A549 (cell line): ENCODE measurements around the gene YKT6. TPM values are rescaled to one million over a fixed set of nuclear protein-coding genes. Genes with fewer than 3 reads are reported as not detected.

Experiments used
- ATAC-seq, 2 experiments: fragments of 200-7000 bp in 1 of 2; fragments of >200 bp in 1 of 2; cut with Nextera tagmentation in 1 of 2; cut with Tn5 transposase in 1 of 2; 3 replicates each; pipeline versions ENCODE4 v1.8.0 to v1.9.1; 2018 to 2020; ENCODE audit warnings: mild to moderate bottlenecking in 1 of 2, moderate library complexity in 1 of 2
- CTCF ChIA-PET: fragments of 300-600 bp; sonication (Branson Sonifier 250); formaldehyde crosslinking; extraction: SDS; loops from one replicate; lab custom pipeline; 2021; ENCODE audit warnings: antibody characterized with exemption, inconsistent platforms; lab: Yijun Ruan, JAX
- POLR2A ChIA-PET: fragments of 350-600 bp; formaldehyde crosslinking; extraction: SDS; loops from one replicate; lab custom pipeline; 2021; ENCODE audit warnings: antibody characterized with exemption, inconsistent platforms; lab: Yijun Ruan, JAX
- DNase-seq, 2 experiments: peaks; one replicate each; pipeline versions ENCODE4 v3.0.0 to v3.0.0-alpha.2; 2011 to 2016; ENCODE audit warnings: low read depth in 1 of 2, low spot score in 1 of 2
- FAIRE-seq: peaks from 2 replicates; lab custom pipeline; 2011; peaks lifted over from hg19 to GRCh38; lab: Jason Lieb, UNC
- H3K27ac ChIP-seq, 2 experiments: fragments of >200 bp; sonication (Bioruptor Twin); formaldehyde crosslinking; 3 replicates each; pipeline ENCODE4 v1.5.1; 2016 to 2017
- H3K4me1 ChIP-seq: fragments of >200 bp; sonication (Bioruptor Twin); formaldehyde crosslinking; 3 replicates; pipeline ENCODE4 v1.6.1; 2016
- H3K4me2 ChIP-seq: fragments of >200 bp; sonication (Bioruptor Twin); formaldehyde crosslinking; 3 replicates; pipeline ENCODE4 v1.6.1; 2016
- H3K4me3 ChIP-seq: fragments of >200 bp; sonication (Bioruptor Twin); formaldehyde crosslinking; 3 replicates; pipeline ENCODE4 v1.5.1; 2016
- H3K9me3 ChIP-seq: fragments of >200 bp; sonication (Bioruptor Twin); formaldehyde crosslinking; 3 replicates; pipeline ENCODE4 v1.6.1; 2016
- ATOH8 ChIP-seq: fragments of 250-450 bp; sonication (Bioruptor Pico); IDR thresholded peaks from 2 replicates; pipeline ENCODE4 v1.5.0; 2020; ENCODE audit warnings: low read depth, mild to moderate bottlenecking, moderate library complexity
- CBX2 ChIP-seq: fragments of 200-600 bp; sonication (generic); IDR thresholded peaks from 2 replicates; pipeline ENCODE4 v1.6.1; 2016; ENCODE audit warnings: low read depth, mild to moderate bottlenecking, borderline replicate concordance
- CBX8 ChIP-seq: fragments of 200-600 bp; sonication (generic); IDR thresholded peaks from 2 replicates; pipeline ENCODE4 v1.6.1; 2016
- CEBPB ChIP-seq, 2 experiments: fragments of >200 bp in 1 of 2; sonication (Bioruptor Twin) in 1 of 2; formaldehyde crosslinking in 1 of 2; IDR thresholded peaks; 2 replicates each; pipeline ENCODE4 v1.6.1; 2012 to 2016
- E2F6 ChIP-seq: IDR thresholded peaks from 2 replicates; pipeline ENCODE4 v1.6.1; 2012; ENCODE audit warnings: low read depth, borderline replicate concordance
- EHF ChIP-seq: fragments of 250-450 bp; sonication (Bioruptor Pico); IDR thresholded peaks from 2 replicates; pipeline ENCODE4 v1.5.0; 2020; ENCODE audit warnings: mild to moderate bottlenecking
- ELK1 ChIP-seq: fragments of 150-350 bp; IDR thresholded peaks from 2 replicates; pipeline ENCODE4 v1.6.1; 2014; ENCODE audit warnings: low read depth, mild to moderate bottlenecking, low read length
- EP300 ChIP-seq, 2 experiments: fragments of >200 bp; sonication (Bioruptor Twin); formaldehyde crosslinking; IDR thresholded peaks; 2 replicates in 1 of 2; 3 replicates in 1 of 2; pipeline ENCODE4 v1.6.1; 2016 to 2017
- FOXS1 ChIP-seq: fragments of 250-450 bp; sonication (Bioruptor Pico); IDR thresholded peaks from 2 replicates; pipeline ENCODE4 v1.5.0; 2020; ENCODE audit warnings: mild to moderate bottlenecking, moderate library complexity
- HOXB5 ChIP-seq: fragments of 250-450 bp; sonication (Bioruptor Pico); IDR thresholded peaks from 2 replicates; pipeline ENCODE4 v1.5.0; 2020; ENCODE audit warnings: mild to moderate bottlenecking, moderate library complexity
- JUNB ChIP-seq: fragments of >200 bp; sonication (Bioruptor Twin); formaldehyde crosslinking; IDR thresholded peaks from 2 replicates; pipeline ENCODE4 v1.6.1; 2016
- KDM5A ChIP-seq: fragments of 200-600 bp; sonication (generic); IDR thresholded peaks from 2 replicates; pipeline ENCODE4 v1.6.1; 2016; ENCODE audit warnings: antibody characterized with exemption, mild to moderate bottlenecking
- MAFK ChIP-seq: fragments of 450-650 bp; IDR thresholded peaks from 2 replicates; pipeline ENCODE4 v1.6.1; 2014; ENCODE audit not compliant: partially characterized antibody
- MAX ChIP-seq: IDR thresholded peaks from 2 replicates; pipeline ENCODE4 v1.6.1; 2012
- MYC ChIP-seq: IDR thresholded peaks from 2 replicates; pipeline ENCODE4 v1.6.1; 2012; ENCODE audit warnings: mild to moderate bottlenecking, inconsistent platforms, low read length, improper control_type of control experiment, borderline replicate concordance
- PHF8 ChIP-seq: fragments of 200-600 bp; sonication (generic); IDR thresholded peaks from 2 replicates; pipeline ENCODE4 v1.6.1; 2016; ENCODE audit warnings: low read depth, mild to moderate bottlenecking, antibody characterized with exemption, moderate library complexity, borderline replicate concordance
- RAD21 ChIP-seq, 2 experiments: fragments of >200 bp in 1 of 2; sonication (Bioruptor Twin) in 1 of 2; formaldehyde crosslinking in 1 of 2; IDR thresholded peaks in 1 of 2; conservative IDR thresholded peaks in 1 of 2; 2 replicates in 1 of 2; 3 replicates in 1 of 2; pipeline ENCODE4 v1.6.1; 2012 to 2018; ENCODE audit warnings: inconsistent platforms in 1 of 2
- RARB ChIP-seq: fragments of 250-450 bp; sonication (Bioruptor Pico); IDR thresholded peaks from 2 replicates; pipeline ENCODE4 v1.8.0; 2021; ENCODE audit warnings: mild to moderate bottlenecking, moderate library complexity
- RCOR1 ChIP-seq: fragments of 150-350 bp; IDR thresholded peaks from 2 replicates; pipeline ENCODE4 v1.6.1; 2014; ENCODE audit warnings: antibody characterized with exemption, low read length, low read depth
- TFCP2L1 ChIP-seq: fragments of 250-450 bp; sonication (Bioruptor Pico); IDR thresholded peaks from 2 replicates; pipeline ENCODE4 v1.5.0; 2021; ENCODE audit warnings: mild to moderate bottlenecking
- TP53 ChIP-seq: fragments of 250-450 bp; sonication (Bioruptor Pico); IDR thresholded peaks from 2 replicates; pipeline ENCODE4 v1.5.0; 2021; ENCODE audit warnings: mild to moderate bottlenecking, moderate library complexity
- USF2 ChIP-seq: fragments of 450-650 bp; IDR thresholded peaks from 2 replicates; pipeline ENCODE4 v1.6.1; 2014; ENCODE audit warnings: antibody characterized with exemption
- ZC3H11A ChIP-seq: fragments of 450-650 bp; IDR thresholded peaks from 2 replicates; pipeline ENCODE4 v1.6.1; 2014; ENCODE audit warnings: antibody characterized with exemption, mild to moderate bottlenecking
- ZFP36 ChIP-seq: fragments of 450-650 bp; IDR thresholded peaks from 2 replicates; pipeline ENCODE4 v1.6.1; 2014; ENCODE audit warnings: borderline replicate concordance; ENCODE audit not compliant: partially characterized antibody
- ZNF302 ChIP-seq: fragments of 250-450 bp; sonication (Bioruptor Pico); IDR thresholded peaks from 2 replicates; pipeline ENCODE4 v1.9.0; 2021; ENCODE audit warnings: inconsistent platforms, mild to moderate bottlenecking, moderate library complexity
- WGBS: methylation state at CpG from one replicate; pipeline ENCODE4 v1.1.6; 2017; ENCODE audit errors: missing lambda C conversion rate; 5-methylcytosine and 5-hydroxymethylcytosine counted together
- polyA plus RNA-seq, 4 experiments: library from polyadenylated mRNA; depleted of rRNA in 3 of 4; stranded (reverse); fragments of >200 nt; fragmentation: RNase III in 1 of 4; extraction: RNeasy Plus Mini Kit Qiagen cat#74134 plus additional on column Dnase treatment in 1 of 4; gene quantifications; 2 replicates in 3 of 4; 3 replicates in 1 of 4; pipeline ENCODE4 v1.2.3, GENCODE V29; 2011 to 2017

Gene YKT6
- polyA plus RNA-seq, 2 of the 4 experiments (the other 2 are of a cell fraction): 113 to 130 TPM

- Histone ChIP-seq H3K4me2 (no peak overlapping the region), H3K27ac (no peak overlapping the region), H3K4me3 (no peak overlapping the region), H3K9me3 (no peaks in the 10 kb centered on the region), H3K4me1 (no peaks in the 10 kb centered on the region)
- peak in 1 of 2 experiments; percentile 55; a peak in 3 of 6 replicates for ATAC-seq
- POLR2A ChIA-PET: no interaction called here
- no peak for TF ChIP-seq HOXB5 (CRISPR knock-in tag)
- no peak for TF ChIP-seq ATOH8 (CRISPR knock-in tag)
- TF ChIP-seq ELK1: no peak
- 0 out of 2 replicates have a peak, but pooled peaks have one; percentile 10 for TF ChIP-seq USF2
- TF ChIP-seq JUNB: no peak
- DNase-seq: no peak
- WGBS: 65% methylated on average over 7 of the region's 7 CpGs
- CTCF ChIA-PET: interaction anchor here (0.8 to 5.8 kb wide), 5 partner anchors 10 to 121 kb away, joined by 3 to 52 read pairs (median 3); no protein-coding TSS in a partner anchor
- FAIRE-seq: no peak
These were observed 7.6 kb upstream of the YKT6 start for GRCh38 chr7:44193011-44193802.

- DNase-seq: no peak
- CTCF ChIA-PET: interaction anchor here (0.8 to 5.8 kb wide), 6 partner anchors 8 to 125 kb away, joined by 3 to 52 read pairs (median 4); no protein-coding TSS in a partner anchor
- H3K4me2 ChIP-seq: no peak overlapping the region
- no peak overlapping the region for H3K27ac ChIP-seq
- TF ChIP-seq MAX (no peak), JUNB (no peak), EHF (no peak), MAFK (peak; percentile 19)
- no peak for ATAC-seq
- FAIRE-seq: no peak
- WGBS: 50% methylated on average over 2 of the region's 2 CpGs
- POLR2A ChIA-PET: no interaction called here
- no peaks in the 10 kb centered on the region for H3K9me3 ChIP-seq
- H3K4me3 ChIP-seq: no peak overlapping the region
- no peaks in the 10 kb centered on the region for H3K4me1 ChIP-seq
These were observed 6.7 kb upstream of the YKT6 start for GRCh38 chr7:44194069-44194468.

- FAIRE-seq (no peak), ATAC-seq (no peak), DNase-seq (no peak)
- H3K4me2 ChIP-seq: no peak overlapping the region
- H3K4me1 ChIP-seq: no peaks in the 10 kb centered on the region
- no peak overlapping the region for H3K4me3 ChIP-seq
- H3K9me3 ChIP-seq: no peaks in the 10 kb centered on the region
- ChIA-PET CTCF (interaction anchor here (0.8 to 5.8 kb wide), 6 partner anchors 9 to 126 kb away, joined by 3 to 52 read pairs (median 4); no protein-coding TSS in a partner anchor), POLR2A (no interaction called here)
- no peak for TF ChIP-seq EP300 (IDR thresholded peaks at IDR 0.05)
- no peak for TF ChIP-seq PHF8
- TF ChIP-seq FOXS1 (CRISPR knock-in tag): no peak
- no peak for TF ChIP-seq CBX8
- TF ChIP-seq MYC: no peak
- no peak for TF ChIP-seq TFCP2L1 (CRISPR knock-in tag)
- TF ChIP-seq USF2: no peak
- TF ChIP-seq CEBPB (IDR thresholded peaks at IDR 0.05): no peak
- TF ChIP-seq ZFP36: no peak
- no peak for TF ChIP-seq KDM5A
- no peak for TF ChIP-seq HOXB5 (CRISPR knock-in tag)
- no peak for TF ChIP-seq RAD21 (conservative IDR thresholded peaks at IDR 0.05 in 1 of 2, IDR thresholded peaks at IDR 0.05 in 1 of 2)
- TF ChIP-seq ZC3H11A: no peak
- TF ChIP-seq ZNF302 (CRISPR knock-in tag): no peak
- TF ChIP-seq RARB (CRISPR knock-in tag): no peak
- no peak for TF ChIP-seq CBX2
- TF ChIP-seq RCOR1: no peak
- no peak for TF ChIP-seq TP53 (CRISPR knock-in tag)
- no peak for TF ChIP-seq E2F6
- H3K27ac ChIP-seq: no peak overlapping the region
- WGBS: 58% methylated on average over 3 of the region's 3 CpGs
These were observed 6.1 kb upstream of the YKT6 start for GRCh38 chr7:44194562-44195145.
